Prostate gland (tissue), 2 donors: ENCODE data around the gene BMERB1. TPM values are rescaled to one million over a fixed set of nuclear protein-coding genes. Genes with fewer than 3 reads are reported as not detected.

Experiments used
- DNase-seq: peaks from one replicate; pipeline ENCODE4 v3.0.0-alpha.2; 2019; ENCODE audit warnings: low spot score
- H3K27ac ChIP-seq, 2 donors: fragments of 200-600 bp; sonication (generic); 2 replicates each; pipeline ENCODE4 v1.5.1; 2017 to 2019
- H3K27me3 ChIP-seq: fragments of 200-600 bp; sonication (generic); replicated peaks from 2 replicates; pipeline ENCODE4 v1.5.1; 2019; ENCODE audit not compliant: insufficient read depth
- H3K36me3 ChIP-seq, 2 donors: fragments of 200-600 bp; sonication (generic); 1 replicate in 1 of 2; 2 replicates in 1 of 2; pipeline versions ENCODE4 v1.5.1 to v1.8.1; 2017 to 2019
- H3K4me1 ChIP-seq: fragments of 200-600 bp; sonication (generic); replicated peaks from 2 replicates; pipeline ENCODE4 v1.5.1; 2019
- H3K4me3 ChIP-seq, 2 donors: fragments of 200-600 bp; sonication (generic); 2 replicates each; pipeline ENCODE4 v1.5.1; 2017 to 2019
- H3K9me3 ChIP-seq: fragments of 200-600 bp; sonication (generic); 2 replicates; pipeline ENCODE4 v1.5.1; 2017
- CTCF ChIP-seq, 4 experiments: fragments of 200-600 bp in 2 of 4; fragments of 450-650 bp in 2 of 4; sonication (generic) in 2 of 4; IDR thresholded peaks; 1 replicate in 3 of 4; 2 replicates in 1 of 4; pipeline ENCODE4 v1.5.1; 2016 to 2019; ENCODE audit warnings: antibody characterized with exemption in 4 of 4, mild to moderate bottlenecking in 2 of 4, moderate library complexity in 2 of 4
- POLR2A ChIP-seq: fragments of 450-650 bp; IDR thresholded peaks from one replicate; pipeline ENCODE4 v1.6.1; 2016; ENCODE audit warnings: antibody characterized with exemption, mild to moderate bottlenecking
- POLR2AphosphoS5 ChIP-seq: sonication (generic); formaldehyde crosslinking; IDR thresholded peaks from one replicate; pipeline ENCODE4 v1.6.1; 2017; ENCODE audit warnings: antibody characterized with exemption
- intact Hi-C: fragments of 100-400 bp; cut with DNase I; formaldehyde crosslinking; loops from one replicate; pipeline ENCODE4 v1.14.2; 2022
- total RNA-seq, 2 donors: library from RNA; depleted of rRNA; stranded (reverse); fragments of >200 nt; gene quantifications; one replicate each; pipeline ENCODE4 v1.1.0, GENCODE V29; 2016

The BMERB1 gene
- total RNA-seq, 2 donors from 2014 or later: 49.1 to 51.1 TPM

- intact Hi-C loops: no loop called here
- H3K27ac ChIP-seq: no peak overlapping the region
Measured at GRCh38 chr16:15636392-15636873, 202.0 kb downstream of the BMERB1 start.

More at GRCh38 chr16:15636392-15636873, 202.0 kb downstream of the BMERB1 start:
- Histone ChIP-seq H3K36me3 (peaks cover 10 to 22% of the 10 kb centered on the region in 2 donors), H3K27me3 (no peaks in the 10 kb centered on the region), H3K9me3 (no peaks in the 10 kb centered on the region), H3K4me3 (no peak overlapping the region), H3K4me1 (no peaks in the 10 kb centered on the region)
- DNase-seq: no peak
- TF ChIP-seq CTCF (IDR thresholded peaks at IDR 0.05): no peak
- TF ChIP-seq POLR2AphosphoS5: no peak
- TF ChIP-seq POLR2A: no peak

Other genes starting within 250 kb of the BMERB1 start
- gene NPIPA5, start 56.3 kb upstream of the BMERB1 start, total RNA-seq: 10 to 100 TPM in 1 of 2 donors, 1 to 10 TPM in 1; 8.3 to 31.3 TPM
- gene MPV17L, start 38.8 kb upstream of the BMERB1 start, total RNA-seq: 10 to 100 TPM in 1 of 2 donors, 1 to 10 TPM in 1; 8.1 to 13.5 TPM
- gene MARF1, start 208.6 kb downstream of the BMERB1 start, total RNA-seq: 10 to 100 TPM; 33.3 to 54.2 TPM
- 10 to 100 TPM; 34.3 to 39.3 TPM for gene NDE1, start 215.7 kb downstream of the BMERB1 start, total RNA-seq